Psoas muscle (tissue), 8 donors: ENCODE measurements around the gene LMBR1L. TPM values are rescaled to one million over a fixed set of nuclear protein-coding genes. Genes with fewer than 3 reads are reported as not detected.

ENCODE experiments used
- ATAC-seq, 4 donors: fragments of 200-7000 bp; cut with Tn5 transposase; one replicate each; pipeline ENCODE4 v1.9.1; 2020; ENCODE audit warnings: moderate library complexity in 3 of 4, mild to moderate bottlenecking in 2 of 4
- DNase-seq, 2 donors: peaks; one replicate each; pipeline ENCODE4 v3.0.0-alpha.2; 2020
- H3K27ac ChIP-seq: fragments of 200-600 bp; one replicate; pipeline ENCODE4 v1.8.0; 2022
- H3K27me3 ChIP-seq, 3 donors: fragments of 200-600 bp in 1 of 3; one replicate each; pipeline versions ENCODE4 v1.6.1 to v1.8.0; 2013 to 2022; ENCODE audit warnings: low read length in 2 of 3, mild to moderate bottlenecking in 2 of 3, moderate library complexity in 1 of 3; ENCODE audit not compliant: insufficient read depth in 3 of 3
- H3K36me3 ChIP-seq, 2 donors: fragments of 200-600 bp in 1 of 2; one replicate each; pipeline versions ENCODE4 v1.6.1 to v1.8.0; 2013 to 2022; ENCODE audit warnings: low read depth in 1 of 2, mild to moderate bottlenecking in 1 of 2, moderate library complexity in 1 of 2; ENCODE audit not compliant: insufficient read depth in 1 of 2
- H3K4me1 ChIP-seq: fragments of 200-600 bp; one replicate; pipeline ENCODE4 v1.8.0; 2022
- H3K4me3 ChIP-seq: fragments of 200-600 bp; one replicate; pipeline ENCODE4 v1.8.0; 2022; ENCODE audit warnings: mild to moderate bottlenecking
- H3K9me3 ChIP-seq: fragments of 200-600 bp; one replicate; pipeline ENCODE4 v1.8.0; 2022
- CTCF ChIP-seq: fragments of 200-600 bp; IDR thresholded peaks from one replicate; pipeline ENCODE4 v1.8.0; 2022; ENCODE audit warnings: antibody characterized with exemption
- WGBS, 3 donors: extraction: QIAGEN DNeasy Blood & Tissue Kit; methylation state at CpG; one replicate each; pipeline versions ENCODE4 v1.1.6 to v1.1.7; 2013; 5-methylcytosine and 5-hydroxymethylcytosine counted together
- intact Hi-C, 2 donors: fragments of 100-400 bp; cut with DNase I; formaldehyde crosslinking; loops; one replicate each; pipeline versions ENCODE4 v1.11.0 to v1.14.2; 2022
- polyA plus RNA-seq, 3 donors: library from polyadenylated mRNA; stranded (reverse); fragments of 200-250 nt; gene quantifications; one replicate each; pipeline ENCODE4 v1.2.3, GENCODE V29; 2013
- total RNA-seq, 4 donors: library from RNA; stranded (reverse); fragmentation: NEBNext Ultra II Directional in 2 of 4; extraction: Animal tissue kit (Norgen Biotek cat#: 25700) in 2 of 4; gene quantifications; one replicate each; pipeline versions ENCODE4 v1.2.1 to v1.2.4, GENCODE V29; 2021 to 2023
- donor health status: healthy with polysubstance abuse.
- donor health status: DM: no; HTN: no; CAD: no; lungs with moderate emphysema.
- donor health status: Bipolar disorder and iron deficiency.
- donor health status: healthy.
- donor health status: DM: yes; HTN: yes; CAD: no.
- donor health status: DM: no; HTN: no; CAD: no.
- donor health status: DM: no; HTN: no; CAD: no.
- donor health status: DM: yes; HTN: yes; CAD: no.

The LMBR1L gene
- total and polyA plus RNA-seq, 7 donors, result 13.3 to 27.3 (median 16.8) TPM

GRCh38 chr12:49098035-49098451 lies 12.6 kb downstream of the LMBR1L start:
- peak; percentile 50 to 66 (median 57) for ATAC-seq
- TF ChIP-seq CTCF, result peak; percentile 71
- intact Hi-C loops, result loop anchor here in 1 of 2 donors (5.0 kb wide), 1 partner anchor 36 kb away; the partner anchor contains the start of gene KMT2D
- Histone ChIP-seq H3K27me3 (peaks cover 0 to 20% (median 4%) of the 10 kb centered on the region in 3 donors), H3K9me3 (no peaks in the 10 kb centered on the region), H3K4me3 (no peak overlapping the region), H3K36me3 (peaks cover 0 to 69% of the 10 kb centered on the region in 2 donors), H3K4me1 (peaks cover 13% of the 10 kb centered on the region), H3K27ac (no peak overlapping the region)
- DNase-seq, result peak in 1 of 2 donors; percentile 62
- 49 to 59% (median 51%) methylated on average over 4 of the region's 4 CpGs for WGBS, 3 donors

GRCh38 chr12:49097381-49097780 lies 13.3 kb downstream of the LMBR1L start:
- Histone ChIP-seq H3K27me3 (peaks cover 0 to 23% (median 8%) of the 10 kb centered on the region in 3 donors), H3K9me3 (no peaks in the 10 kb centered on the region), H3K27ac (no peak overlapping the region), H3K4me1 (peaks cover 14% of the 10 kb centered on the region), H3K36me3 (peaks cover 0 to 62% of the 10 kb centered on the region in 2 donors), H3K4me3 (no peak overlapping the region)
- intact Hi-C loops, result loop anchor here in 1 of 2 donors (5.0 kb wide), 1 partner anchor 35 kb away; the partner anchor contains the start of gene KMT2D
- WGBS, 3 donors, result 24 to 36% (median 29%) methylated on average over 3 of the region's 3 CpGs
- no peak for TF ChIP-seq CTCF
- ATAC-seq (no peak), DNase-seq (no peak)

- TF ChIP-seq CTCF, result no peak
Observed at GRCh38 chr12:49094975-49095365, 15.7 kb downstream of the LMBR1L start.

GRCh38 chr12:49094160-49094974 lies 16.3 kb downstream of the LMBR1L start, which contains the start of gene DHH:
Gene DHH (minus strand): TSS chr12:49094801. CDS start chr12:49094512, 289 bp downstream.
- ATAC-seq (peak; percentile 19 to 44 (median 30)), DNase-seq (peak; percentile 40 to 66)
- peaks cover 0 to 51% (median 18%) of the 10 kb centered on the region in 3 donors for H3K27me3 ChIP-seq
- H3K4me1 ChIP-seq, result peaks cover 22% of the 10 kb centered on the region
- no peaks in the 10 kb centered on the region for H3K9me3 ChIP-seq
- H3K4me3 ChIP-seq, result peak within 1 kb of the TSS; percentile 52
- H3K36me3 ChIP-seq, result peaks cover 0 to 32% of the 10 kb centered on the region in 2 donors
- intact Hi-C loops, result no loop called here
- WGBS, 3 donors, result 1 to 2% (median 2%) methylated on average over 36 to 49 of the region's 49 CpGs
- H3K27ac ChIP-seq, result no peak within 1 kb of the TSS
- TF ChIP-seq CTCF, result no peak

More at GRCh38 chr12:49094975-49095365, 15.7 kb downstream of the LMBR1L start:
- Histone ChIP-seq H3K27ac (no peak overlapping the region), H3K4me3 (peak overlapping the region; percentile 52), H3K27me3 (peaks cover 0 to 45% (median 15%) of the 10 kb centered on the region in 3 donors), H3K4me1 (peaks cover 22% of the 10 kb centered on the region), H3K9me3 (no peaks in the 10 kb centered on the region), H3K36me3 (peaks cover 0 to 38% of the 10 kb centered on the region in 2 donors)
- 23 to 47% (median 32%) methylated on average over 2 of the region's 2 CpGs for WGBS, 3 donors
- DNase-seq (no peak), ATAC-seq (no peak)
- intact Hi-C loops, result loop anchor here in 1 of 2 donors (5.0 kb wide), 1 partner anchor 33 kb away; the partner anchor contains the start of gene KMT2D
